CD4-positive, alpha-beta T cell treated with Interleukin-2 at 100 ng/mL for 4 hours (primary cell): ENCODE measurements around the gene TMED6.
A peak's percentile ranks its signal among the peaks of the same experiment; 100 is the strongest.
"Not testable (repeated sequence)": the region's sequence is repeated elsewhere in the genome, so short reads cannot be mapped to it uniquely, and the experiment has no call there.

Experiments
- DNase-seq: peaks from one replicate; pipeline ENCODE4 v3.0.0-alpha.2; 2020; ENCODE audit warnings: low spot score

The TMED6 gene

DNA sequence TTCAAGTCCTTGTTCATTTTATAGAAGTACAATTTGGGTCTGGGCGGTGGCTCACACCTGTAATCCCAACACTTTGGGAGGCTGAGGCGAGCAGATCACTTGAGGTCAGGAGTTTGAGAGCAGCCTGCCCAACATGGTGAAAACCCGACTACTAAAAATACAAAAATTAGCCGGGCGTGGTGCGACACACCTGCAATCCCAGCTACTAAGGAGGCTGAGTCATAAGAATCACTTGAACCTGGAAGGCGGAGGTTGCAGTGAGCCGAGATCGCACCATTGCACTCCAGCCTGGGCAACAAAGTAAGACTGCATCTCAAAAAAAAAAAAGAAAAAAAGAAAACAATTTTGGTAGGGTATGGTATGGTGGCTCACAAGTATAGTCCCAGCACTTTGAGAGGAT is 8.5 kb upstream of the TMED6 start:
- not testable (repeated sequence) for DNase-seq

DNA sequence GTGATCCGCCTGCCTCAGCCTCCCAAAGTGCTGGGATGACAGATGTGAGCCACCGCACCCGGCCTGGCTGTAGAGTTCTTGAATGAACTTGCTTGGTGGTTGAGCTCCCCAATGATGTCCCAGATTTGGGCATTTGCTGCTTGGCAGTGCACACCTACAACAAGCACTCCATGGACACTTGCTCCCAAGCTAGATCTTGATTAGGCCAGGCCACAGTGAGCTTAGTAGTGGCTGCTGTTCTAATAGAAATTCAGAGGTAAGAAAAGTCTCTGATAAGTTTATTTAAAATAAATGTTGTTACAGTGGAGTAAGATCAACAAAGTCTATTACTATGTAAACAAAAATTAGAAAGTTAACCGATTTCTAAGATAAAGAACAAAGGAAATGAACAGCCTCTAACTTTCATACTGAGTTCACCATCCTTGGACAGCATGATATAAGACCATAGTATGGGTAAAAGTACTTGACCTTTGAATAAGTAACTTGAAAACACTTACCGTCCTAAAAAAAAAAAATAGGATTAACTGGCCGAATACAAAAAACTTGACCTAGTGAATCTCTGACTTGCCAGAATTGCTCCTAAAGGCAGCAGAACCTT is 951 bp downstream of the TMED6 start:
- no peak for DNase-seq

DNA sequence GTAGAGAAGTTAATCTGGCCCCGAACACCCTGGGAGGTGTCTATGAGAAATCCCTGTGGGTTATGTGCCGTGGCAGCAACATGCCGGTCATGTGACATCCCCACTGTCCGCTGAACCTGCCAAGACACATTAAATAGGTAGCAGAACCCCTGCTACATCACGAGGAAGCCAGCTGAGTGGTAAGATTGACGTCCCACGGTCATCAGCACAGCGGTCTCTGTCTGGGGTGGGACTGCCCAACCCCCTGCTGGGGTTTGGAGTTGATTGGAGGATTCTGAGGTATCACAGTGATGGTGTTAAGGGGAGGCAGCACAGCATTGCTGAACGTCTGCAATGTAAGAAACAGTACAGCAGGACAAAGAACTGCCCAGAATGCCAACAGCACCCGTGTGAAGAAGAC is 2.0 kb downstream of the TMED6 start:
- no peak for DNase-seq

DNA sequence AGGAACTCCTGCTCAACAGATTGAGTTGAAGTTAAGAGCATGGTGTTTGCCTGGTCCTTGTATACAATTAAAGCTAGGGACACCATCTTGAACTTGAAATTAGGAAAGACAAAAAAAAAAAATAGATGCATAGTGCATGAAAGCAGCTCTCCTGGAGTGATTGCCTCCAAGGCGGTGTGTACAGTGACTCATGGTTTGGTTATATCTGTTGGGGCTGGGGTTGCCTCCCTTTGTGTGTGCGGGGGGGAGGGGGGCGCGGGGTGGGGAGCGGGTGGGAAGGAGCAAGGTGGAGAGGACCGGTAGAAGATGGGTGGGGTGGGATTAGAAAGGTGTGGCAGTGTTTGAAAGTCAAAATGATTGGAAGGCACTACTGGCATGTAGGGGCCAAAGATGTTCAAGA is 3.4 kb downstream of the TMED6 start:
- DNase-seq = no peak

DNA sequence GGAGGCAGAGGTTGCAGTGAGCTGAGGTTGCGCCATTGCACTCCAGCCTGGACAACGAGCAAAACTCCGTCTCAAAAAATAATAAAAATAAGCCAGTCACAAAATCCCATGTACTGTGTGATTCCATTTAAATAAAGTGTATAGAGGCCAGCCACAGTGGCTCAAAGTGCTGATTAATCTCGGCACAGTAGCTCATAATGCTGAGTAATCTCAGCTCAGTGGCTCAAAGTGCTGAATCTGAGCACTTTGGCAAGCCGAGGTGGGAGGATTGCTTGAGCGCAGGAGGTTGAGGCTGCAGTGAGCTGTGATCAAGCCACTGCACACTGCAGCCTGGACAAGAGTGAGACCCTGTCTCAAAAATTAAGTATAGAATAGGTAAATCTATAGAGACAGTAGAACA is 4.9 kb downstream of the TMED6 start:
- no peak for DNase-seq

DNA sequence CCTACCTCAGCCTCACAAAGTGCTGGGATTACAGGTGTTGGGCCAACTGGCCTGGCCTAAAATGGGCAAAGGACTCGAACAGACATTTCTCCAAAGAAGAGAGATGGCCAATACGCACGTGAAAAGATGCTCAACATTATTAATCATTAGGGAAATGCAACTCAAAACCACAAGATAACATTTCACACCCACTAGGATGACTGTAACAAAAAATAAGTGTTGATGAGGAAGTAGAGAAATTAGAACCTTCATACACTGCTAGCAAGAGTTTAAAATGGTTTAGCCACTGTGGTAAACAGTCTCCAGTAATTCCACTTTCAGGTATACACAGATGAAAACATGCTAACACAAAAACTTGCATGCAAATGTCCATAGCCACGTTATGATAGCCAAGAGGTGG is 5.7 kb downstream of the TMED6 start:
- no peak for DNase-seq

DNA sequence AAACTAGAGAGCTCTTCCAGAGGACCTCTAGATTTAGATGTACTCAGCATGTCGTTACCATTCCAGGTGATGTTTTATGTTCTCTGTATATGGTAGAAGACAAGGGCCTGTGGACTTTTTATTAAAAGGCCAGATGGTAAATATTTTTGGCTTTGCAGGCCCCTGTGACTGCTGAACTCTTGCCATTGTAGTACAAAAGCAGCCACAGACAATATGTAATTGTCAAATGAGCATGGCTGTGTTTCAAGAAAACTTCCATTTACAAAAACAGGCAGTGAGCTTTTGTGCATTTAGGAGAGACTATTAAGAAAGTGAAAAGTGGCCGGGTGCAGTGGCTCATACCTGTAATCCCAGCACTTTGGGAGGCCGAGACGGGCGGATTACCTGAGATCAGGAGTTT is 7.4 kb downstream of the TMED6 start:
- no peak for DNase-seq

DNA sequence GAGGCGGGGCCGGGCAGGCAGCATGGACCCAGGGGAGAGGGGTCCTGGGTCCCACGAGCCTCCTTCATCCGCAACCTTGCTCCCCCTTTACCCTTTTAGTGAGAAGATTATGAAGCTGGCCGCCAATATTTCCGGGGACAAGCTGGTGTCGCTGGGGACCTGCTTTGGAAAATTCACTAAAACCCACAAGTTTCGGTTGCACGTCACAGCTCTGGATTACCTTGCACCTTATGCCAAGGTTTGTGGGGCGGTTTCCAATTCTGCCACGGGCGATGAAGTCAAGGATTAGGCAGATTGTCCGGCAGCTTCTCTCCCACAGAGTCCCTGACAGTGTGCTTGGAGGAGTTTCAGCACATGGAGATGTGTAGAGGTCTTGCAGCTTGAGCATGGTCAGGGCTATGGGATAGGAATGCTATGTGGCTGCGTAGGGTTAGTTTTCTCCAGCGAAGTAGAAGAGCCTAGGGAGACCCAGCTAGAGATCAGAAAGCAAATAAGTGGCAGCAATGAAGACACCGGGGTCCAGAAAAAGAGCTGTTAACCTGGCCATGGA is 11.4 kb downstream of the TMED6 start:
- DNase-seq = no peak

DNA sequence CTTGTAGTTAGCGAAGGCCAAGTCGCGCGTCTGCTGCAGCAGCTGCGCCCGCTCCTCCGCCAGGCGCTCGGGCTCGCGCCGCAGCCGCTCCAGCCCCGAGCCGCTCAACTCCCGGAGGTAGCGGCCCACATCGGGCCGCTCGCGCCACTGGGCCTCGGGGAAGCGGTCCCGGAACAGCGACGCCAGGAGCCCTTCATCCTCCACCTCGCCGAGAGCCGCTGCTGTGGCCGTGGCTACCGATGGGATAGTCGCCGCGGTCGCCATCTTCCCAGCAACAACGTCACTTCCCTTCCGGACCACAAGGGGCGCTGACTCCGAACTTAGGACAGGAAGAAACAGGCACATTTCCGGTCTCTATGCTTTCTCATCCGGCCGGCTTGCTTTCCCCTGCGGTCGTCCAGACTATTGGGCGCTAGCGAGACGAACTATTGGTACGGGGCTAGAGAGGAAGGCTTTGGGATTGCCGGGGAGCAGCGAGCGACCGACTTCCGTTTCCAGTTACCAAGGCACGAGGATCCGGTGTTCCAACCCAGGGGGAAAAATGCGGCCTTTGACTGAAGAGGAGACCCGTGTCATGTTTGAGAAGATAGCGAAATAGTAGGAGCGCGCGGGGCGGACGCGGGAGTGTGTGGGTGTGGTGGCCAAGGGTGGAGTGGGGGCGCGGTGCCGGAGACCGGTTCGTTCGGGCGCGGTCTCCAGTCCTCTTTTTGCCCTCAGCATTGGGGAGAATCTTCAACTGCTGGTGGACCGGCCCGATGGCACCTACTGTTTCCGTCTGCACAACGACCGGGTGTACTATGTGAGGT is 12.1 kb downstream of the TMED6 start, which contains the start of the genes COG8 and NIP7:
Gene COG8 (minus strand): TSS at position 276 of the 806 bp plus-strand sequence. CDS start 12 bp downstream, at position 264.
Gene NIP7 (plus strand): TSS at position 484 of the 806 bp plus-strand sequence. CDS start 58 bp downstream, at position 542.
- DNase-seq = peak; percentile 96

DNA sequence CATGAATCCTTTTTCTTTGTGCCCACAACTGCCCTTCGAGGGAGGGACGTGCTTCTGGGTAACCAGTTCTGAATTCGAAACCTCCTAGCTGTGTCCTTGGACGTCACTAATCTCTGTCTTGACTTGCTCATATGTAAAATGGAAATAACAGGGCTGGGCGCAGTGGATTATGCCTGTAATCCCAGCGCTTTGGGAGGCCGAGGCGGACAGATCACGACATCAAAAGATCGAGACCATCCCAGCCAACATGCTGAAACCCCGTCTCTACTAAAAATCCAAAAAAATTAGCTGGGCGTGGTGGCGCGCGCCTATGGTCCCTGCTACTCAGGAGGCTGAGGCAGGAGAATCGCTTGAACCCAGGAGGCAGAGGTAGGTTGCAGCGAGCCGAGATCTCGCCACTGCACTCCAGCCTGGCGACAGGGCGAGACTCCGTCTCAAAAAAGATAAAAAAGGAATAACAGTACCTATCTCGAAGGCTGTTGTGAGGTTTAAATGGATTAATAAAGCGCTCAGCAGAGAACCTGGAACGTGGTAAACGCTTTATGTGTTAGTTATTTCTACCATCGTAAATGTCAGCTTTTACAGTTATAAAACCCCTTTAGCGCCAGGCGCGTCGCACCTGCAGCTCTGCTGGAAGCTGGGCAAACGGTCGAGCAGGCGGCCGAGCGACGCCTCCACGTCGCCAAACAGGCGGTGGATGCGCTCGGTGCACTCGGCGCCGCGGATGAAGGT is 12.9 kb downstream of the TMED6 start:
- no peak for DNase-seq

DNA sequence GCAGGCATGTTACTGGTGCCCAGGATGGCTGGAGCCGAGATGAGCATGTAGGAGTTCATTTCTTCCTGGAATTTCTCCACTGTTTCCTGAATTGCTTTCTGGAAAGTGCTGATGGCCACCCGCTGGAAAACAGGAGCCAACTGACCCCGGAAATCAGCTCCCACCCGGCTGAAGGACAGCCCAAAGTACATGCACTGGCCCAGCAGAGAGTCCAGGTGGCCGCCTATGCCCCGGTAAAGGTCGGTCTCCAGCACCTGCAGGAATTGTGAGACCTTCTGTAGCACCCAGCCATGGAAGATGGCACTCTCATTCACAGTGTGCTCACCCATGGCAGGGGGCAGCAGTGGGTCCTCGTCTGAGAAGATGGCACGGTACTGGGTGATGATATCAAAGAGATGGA is 16.9 kb downstream of the TMED6 start:
- no peak for DNase-seq

DNA sequence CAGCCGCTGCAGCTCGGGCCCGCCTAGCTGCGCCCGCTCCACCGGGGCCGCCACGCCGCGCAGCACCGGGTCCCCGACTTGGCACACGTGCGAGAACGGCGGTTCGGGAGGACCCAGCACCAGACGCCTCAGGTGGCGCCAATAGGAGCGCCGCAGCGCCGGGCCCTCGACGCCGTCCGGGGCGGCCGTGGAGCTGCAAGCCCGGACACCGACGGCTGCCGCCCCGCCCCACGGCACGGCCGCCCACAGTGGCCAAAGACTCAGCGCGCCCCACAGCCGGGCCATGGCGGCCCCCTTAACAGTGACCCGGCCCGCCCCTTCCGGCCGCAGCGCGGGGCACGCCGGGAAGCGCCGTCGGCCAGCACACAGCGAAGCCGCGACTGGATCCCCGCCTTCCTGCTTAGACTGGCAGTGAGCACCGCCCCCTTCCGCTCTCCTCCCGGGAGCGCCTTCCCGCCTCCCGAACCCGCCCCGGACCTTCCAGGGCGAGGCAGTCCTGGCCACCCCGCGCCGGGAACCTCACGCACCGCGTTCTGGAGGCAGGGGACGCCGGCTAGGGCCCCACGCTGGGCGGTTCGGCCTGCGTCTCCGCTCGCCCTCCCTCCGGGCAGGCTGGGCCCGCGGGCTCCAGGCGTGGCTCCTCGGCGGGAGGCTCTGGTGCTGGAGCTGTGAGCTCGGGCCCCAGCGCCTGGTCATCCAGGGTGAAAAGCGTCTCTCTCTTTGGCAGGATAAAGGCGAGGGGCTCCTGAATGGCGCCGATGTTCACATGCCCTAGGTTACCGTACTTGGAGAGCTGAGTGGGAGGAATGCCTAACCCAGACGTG is 21.1 kb downstream of the TMED6 start, which contains the start of gene PDF:
Gene PDF (minus strand): TSS at position 303 of the 824 bp plus-strand sequence. CDS start 18 bp downstream, at position 285.
- peak; percentile 82 for DNase-seq

DNA sequence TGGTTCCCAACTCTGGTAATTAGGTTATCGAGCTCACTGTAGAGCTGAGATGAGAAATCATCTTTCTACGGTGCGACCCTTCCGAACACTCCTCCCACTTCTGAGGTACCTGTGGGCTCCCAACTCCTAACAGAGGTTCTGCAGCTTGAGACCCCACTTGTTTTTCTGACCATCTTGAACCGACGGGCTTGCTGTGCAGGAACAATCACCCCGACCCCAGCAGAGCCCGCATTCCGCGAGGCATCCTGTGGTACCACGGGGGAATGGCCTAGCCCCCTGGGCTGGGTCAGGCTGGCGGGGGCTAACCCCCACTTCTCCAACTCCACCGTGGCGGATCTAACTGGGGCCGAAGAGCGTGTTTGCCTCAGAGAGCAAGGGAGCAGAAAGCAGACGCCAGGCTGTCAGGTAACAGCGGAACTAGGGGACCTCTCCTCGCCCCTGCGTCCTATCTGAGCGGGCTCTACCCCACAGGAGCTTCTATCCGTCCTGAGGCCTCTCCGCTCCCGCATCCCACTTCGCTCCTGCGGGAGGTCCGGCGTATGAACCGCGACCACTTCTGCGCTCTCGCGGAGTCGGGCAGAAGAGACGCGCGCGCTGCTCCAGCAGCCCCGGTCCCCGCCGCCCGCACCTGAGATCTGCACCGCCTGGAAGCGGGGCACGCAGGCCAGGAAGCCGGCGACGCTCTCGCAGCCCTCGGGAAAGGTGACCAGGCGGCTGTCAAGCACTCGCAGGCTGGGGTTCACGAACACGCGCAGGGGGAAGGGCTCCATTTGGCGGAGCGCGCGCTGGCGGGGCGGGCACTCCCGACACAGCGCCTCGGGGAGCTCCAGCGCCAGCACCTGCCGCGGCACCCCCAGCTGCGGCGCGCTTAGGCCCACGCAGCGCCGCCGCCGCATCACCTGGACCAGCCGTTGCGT is 22.0 kb downstream of the TMED6 start:
- DNase-seq = peak; percentile 43

DNA sequence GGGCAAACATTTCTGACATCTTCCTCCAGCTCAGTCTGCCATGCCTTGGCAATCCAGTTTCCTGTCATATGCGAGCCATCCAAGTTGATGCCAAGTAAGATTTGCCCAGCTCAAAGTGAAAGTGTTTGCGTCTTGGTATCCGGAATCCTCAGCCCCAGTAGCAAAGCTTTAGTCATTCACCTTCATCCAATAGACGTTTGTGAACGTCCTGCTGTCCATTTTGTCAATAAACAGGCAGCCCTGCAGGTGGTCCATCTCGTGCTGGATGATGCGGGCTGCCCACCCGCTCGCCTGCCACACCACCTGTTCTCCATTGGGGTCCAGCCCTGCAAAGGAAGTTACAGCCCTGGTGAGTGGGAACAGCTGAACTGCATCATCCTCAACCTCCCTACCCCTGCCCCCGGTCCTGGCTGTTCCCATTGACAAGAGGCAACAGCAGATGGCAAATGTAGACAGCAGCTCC is 22.7 kb downstream of the TMED6 start:
- DNase-seq = no peak

DNA sequence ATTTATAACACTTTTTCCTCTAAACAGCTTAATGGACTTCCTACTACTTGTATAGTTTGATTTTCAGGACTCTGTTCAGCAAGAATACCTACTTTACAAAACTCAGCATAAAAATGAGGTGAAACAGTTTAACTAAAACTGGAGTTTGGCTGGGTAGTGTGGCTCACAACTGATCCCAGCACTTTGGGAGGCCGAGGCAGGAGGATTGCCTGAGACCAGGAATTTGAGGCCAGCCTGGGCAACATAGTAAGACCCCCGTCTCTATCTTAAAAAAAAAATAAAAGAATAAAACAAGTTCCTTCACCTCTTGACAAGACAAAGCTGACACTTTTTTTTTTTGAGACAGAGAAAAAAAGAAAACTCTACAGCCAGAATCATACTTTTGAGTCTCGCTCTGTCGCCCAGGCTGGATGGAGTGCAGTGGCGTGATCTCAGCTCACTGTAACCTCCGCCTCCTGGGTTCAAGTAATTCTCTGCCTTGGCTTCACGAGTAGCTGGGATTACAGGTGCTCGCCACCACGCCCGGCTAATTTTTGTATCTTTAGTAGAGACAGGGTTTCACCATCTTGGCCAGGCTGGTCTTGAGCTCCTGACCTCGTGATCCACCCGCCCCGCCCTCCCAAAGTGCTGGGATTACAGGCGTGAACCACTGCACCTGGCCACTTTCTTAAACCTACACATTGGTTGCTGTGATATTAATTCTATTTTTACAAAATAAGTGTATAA is 23.8 kb downstream of the TMED6 start:
- no peak for DNase-seq

DNA sequence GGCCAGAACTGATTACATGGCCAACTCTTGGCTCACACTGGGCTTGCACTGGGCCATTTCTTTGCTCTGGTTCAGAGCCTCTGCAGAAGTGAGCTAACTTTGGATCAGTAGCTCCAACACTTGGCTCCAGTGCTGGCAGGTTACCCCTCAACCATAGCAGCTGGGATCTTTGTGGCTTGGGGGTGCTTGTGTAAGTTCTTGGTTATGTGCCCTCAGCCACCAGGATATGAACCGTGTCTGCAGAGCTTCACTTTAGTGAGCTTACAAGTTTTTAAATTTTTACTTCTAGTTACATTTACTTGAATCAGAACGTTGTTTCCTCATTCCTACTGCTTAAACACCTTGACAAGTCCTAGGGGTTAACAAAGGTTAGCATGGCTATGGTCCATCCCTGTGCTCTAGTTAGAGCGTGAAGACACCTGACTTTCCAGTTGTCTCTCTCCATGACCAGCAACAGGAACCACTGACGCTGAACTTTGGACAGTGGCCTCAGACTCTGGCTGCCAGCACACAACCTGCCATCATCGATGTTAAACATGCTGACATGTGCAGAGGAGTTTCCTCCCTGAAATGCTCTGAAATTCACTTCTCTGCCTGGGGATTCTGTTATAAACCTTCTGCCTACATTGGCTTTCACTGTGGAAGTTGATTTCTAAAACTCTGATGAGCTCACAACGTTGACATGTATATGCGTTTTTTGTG is 25.3 kb downstream of the TMED6 start:
- no peak for DNase-seq

DNA sequence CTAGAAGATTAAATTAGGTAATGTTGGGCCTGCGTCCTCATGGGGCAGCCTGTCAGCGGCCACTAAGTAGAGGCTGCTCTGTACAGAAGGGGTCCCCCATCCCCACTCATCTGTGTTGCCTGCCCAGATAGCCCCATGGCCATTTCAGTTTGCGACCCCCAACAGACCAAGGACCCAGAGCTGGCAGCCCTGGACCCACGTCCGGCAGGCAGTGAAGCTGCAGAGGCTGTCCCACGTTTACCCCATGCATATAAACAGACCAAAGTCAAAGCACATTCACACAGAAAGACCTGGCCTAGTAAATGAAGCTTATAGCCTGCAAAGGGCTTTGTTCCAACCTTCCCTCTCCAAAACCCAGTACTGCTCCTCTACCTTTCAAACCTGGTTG is 25.8 kb downstream of the TMED6 start:
- DNase-seq = no peak

DNA sequence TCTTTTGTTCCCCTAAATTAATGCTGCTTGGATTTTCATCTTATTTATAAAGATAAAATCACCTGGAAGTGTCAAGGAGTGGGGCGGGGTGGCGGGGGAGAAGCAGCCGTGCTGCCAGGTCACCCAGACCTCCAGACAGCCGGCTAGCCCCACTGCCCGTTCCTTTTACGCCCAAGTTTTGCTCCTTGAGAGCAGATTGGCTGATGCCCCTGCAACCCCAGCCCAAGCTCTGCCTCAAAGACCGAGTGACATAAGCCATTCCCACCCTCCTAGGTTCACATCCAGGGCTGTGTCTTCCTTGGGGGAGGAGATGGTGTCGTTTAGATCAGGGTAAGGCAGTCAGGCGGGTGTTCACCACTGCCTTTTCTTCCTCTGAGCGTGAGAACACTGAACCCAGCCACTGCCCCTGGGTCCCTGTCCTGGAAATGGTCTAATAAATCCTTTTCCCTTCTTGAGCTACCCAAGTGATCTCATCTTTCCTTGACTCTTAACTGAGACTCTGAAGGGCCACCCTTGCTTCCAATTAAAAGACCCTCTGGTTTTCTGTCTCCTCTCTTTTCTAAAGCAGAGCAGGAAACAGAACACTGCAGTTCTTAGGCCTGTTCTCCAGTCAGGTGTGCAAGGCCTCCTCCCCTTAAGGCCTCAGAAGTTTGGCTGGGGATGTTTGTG is 26.9 kb downstream of the TMED6 start:
- no peak for DNase-seq
